GM10266 (cell line): ENCODE measurements around the gene COL5A2.

ENCODE experiments used
- DNase-seq: peaks from one replicate; pipeline ENCODE4 v3.0.0; 2012; ENCODE audit errors: extremely low spot score
- CTCF ChIP-seq: IDR thresholded peaks from 2 replicates; pipeline ENCODE4 v1.5.1; 2012; ENCODE audit warnings: mild to moderate bottlenecking, low read depth; ENCODE audit not compliant: control insufficient read depth, insufficient read depth; ENCODE audit errors: missing control alignments

Gene COL5A2

GRCh38 chr2:189113963-189114362 is 65.6 kb downstream of the COL5A2 start:
- no peak for DNase-seq
- TF ChIP-seq CTCF: no peak

GRCh38 chr2:189111063-189111715 is 68.4 kb downstream of the COL5A2 start:
- DNase-seq: no peak
- no peak for TF ChIP-seq CTCF

GRCh38 chr2:189109921-189110397 is 69.6 kb downstream of the COL5A2 start:
- no peak for TF ChIP-seq CTCF
- DNase-seq: no peak

- TF ChIP-seq CTCF: no peak
- DNase-seq: no peak
These were observed 74.6 kb downstream of the COL5A2 start for GRCh38 chr2:189104934-189105333.

GRCh38 chr2:189102735-189103134 is 76.8 kb downstream of the COL5A2 start:
- TF ChIP-seq CTCF: no peak
- DNase-seq: no peak

- no peak for TF ChIP-seq CTCF
- DNase-seq: no peak
These were observed 81.6 kb downstream of the COL5A2 start for GRCh38 chr2:189097934-189098333.

- TF ChIP-seq CTCF: no peak
- DNase-seq: no peak
These were observed 82.7 kb downstream of the COL5A2 start for GRCh38 chr2:189096769-189097447.
